HEK293 (cell line): ENCODE results near the gene SLC16A11.

Experiments used
- CTCF ChIP-seq: fragments of 450-650 bp; formaldehyde crosslinking; IDR thresholded peaks from 2 replicates; pipeline ENCODE4 v1.5.1; 2016; ENCODE audit warnings: missing biosample characterization, missing genetic modification characterization
- PBX3 ChIP-seq: sonication (generic); formaldehyde crosslinking; IDR thresholded peaks from 2 replicates; pipeline ENCODE4 v1.8.1; 2022; ENCODE audit warnings: mild to moderate bottlenecking, moderate library complexity, missing genetic modification reagents
- PRDM10 ChIP-seq: fragments of 450-650 bp; formaldehyde crosslinking; IDR thresholded peaks from 2 replicates; pipeline ENCODE4 v1.5.1; 2016; ENCODE audit warnings: missing biosample characterization, missing genetic modification characterization
- ZNF174 ChIP-seq: fragments of 450-650 bp; formaldehyde crosslinking; IDR thresholded peaks from 2 replicates; pipeline ENCODE4 v1.5.0; 2017; ENCODE audit warnings: missing biosample characterization, mild to moderate bottlenecking, missing genetic modification characterization
- ZNF292 ChIP-seq: fragments of 450-650 bp; formaldehyde crosslinking; IDR thresholded peaks from 2 replicates; pipeline ENCODE4 v1.5.1; 2016; ENCODE audit warnings: low read depth, missing biosample characterization, missing genetic modification characterization, borderline replicate concordance
- ZNF488 ChIP-seq: fragments of 450-650 bp; formaldehyde crosslinking; IDR thresholded peaks from 2 replicates; pipeline ENCODE4 v1.5.1; 2016; ENCODE audit warnings: missing biosample characterization, missing genetic modification characterization
- TF ChIP-seq, protein P1 (sequence below): fragments of 450-650 bp; formaldehyde crosslinking; IDR thresholded peaks from 2 replicates; pipeline ENCODE4 v1.5.1; 2016; ENCODE audit warnings: missing biosample characterization, missing genetic modification characterization
- TF ChIP-seq, protein P2 (sequence below): fragments of 450-650 bp; formaldehyde crosslinking; IDR thresholded peaks from 2 replicates; pipeline ENCODE4 v1.5.1; 2017; ENCODE audit warnings: missing biosample characterization, missing genetic modification characterization

DNA sequence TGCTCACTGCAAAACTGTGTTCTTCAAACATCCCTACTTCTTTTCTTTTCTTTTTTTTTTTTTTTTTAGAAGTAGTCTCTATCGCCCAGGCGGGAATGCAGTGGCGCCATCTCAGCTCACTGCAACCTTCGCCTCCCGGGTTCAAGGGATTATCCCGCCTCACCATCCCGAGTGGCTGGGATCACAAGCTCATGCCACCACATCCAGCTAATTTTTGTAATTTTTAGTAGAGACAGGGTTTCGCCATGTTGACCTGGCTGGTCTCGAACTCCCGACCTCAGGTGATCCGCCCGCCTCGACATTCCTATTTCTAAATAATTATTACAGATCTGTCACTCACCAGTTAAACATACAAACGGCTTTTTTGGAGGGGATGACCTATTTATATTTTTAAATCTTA lies 32.5 kb downstream of the SLC16A11 start:
- TF ChIP-seq ZNF488 = no peak
- no peak for TF ChIP-seq CTCF
- no peak for TF ChIP-seq PBX3
- TF ChIP-seq, protein P1, sequence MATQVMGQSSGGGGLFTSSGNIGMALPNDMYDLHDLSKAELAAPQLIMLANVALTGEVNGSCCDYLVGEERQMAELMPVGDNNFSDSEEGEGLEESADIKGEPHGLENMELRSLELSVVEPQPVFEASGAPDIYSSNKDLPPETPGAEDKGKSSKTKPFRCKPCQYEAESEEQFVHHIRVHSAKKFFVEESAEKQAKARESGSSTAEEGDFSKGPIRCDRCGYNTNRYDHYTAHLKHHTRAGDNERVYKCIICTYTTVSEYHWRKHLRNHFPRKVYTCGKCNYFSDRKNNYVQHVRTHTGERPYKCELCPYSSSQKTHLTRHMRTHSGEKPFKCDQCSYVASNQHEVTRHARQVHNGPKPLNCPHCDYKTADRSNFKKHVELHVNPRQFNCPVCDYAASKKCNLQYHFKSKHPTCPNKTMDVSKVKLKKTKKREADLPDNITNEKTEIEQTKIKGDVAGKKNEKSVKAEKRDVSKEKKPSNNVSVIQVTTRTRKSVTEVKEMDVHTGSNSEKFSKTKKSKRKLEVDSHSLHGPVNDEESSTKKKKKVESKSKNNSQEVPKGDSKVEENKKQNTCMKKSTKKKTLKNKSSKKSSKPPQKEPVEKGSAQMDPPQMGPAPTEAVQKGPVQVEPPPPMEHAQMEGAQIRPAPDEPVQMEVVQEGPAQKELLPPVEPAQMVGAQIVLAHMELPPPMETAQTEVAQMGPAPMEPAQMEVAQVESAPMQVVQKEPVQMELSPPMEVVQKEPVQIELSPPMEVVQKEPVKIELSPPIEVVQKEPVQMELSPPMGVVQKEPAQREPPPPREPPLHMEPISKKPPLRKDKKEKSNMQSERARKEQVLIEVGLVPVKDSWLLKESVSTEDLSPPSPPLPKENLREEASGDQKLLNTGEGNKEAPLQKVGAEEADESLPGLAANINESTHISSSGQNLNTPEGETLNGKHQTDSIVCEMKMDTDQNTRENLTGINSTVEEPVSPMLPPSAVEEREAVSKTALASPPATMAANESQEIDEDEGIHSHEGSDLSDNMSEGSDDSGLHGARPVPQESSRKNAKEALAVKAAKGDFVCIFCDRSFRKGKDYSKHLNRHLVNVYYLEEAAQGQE (tag by site-specific recombination) = no peak
- no peak for TF ChIP-seq ZNF292 (tag by site-specific recombination)
- no peak for TF ChIP-seq ZNF174
- TF ChIP-seq PRDM10 (tag by site-specific recombination) = no peak
- TF ChIP-seq, protein P2, sequence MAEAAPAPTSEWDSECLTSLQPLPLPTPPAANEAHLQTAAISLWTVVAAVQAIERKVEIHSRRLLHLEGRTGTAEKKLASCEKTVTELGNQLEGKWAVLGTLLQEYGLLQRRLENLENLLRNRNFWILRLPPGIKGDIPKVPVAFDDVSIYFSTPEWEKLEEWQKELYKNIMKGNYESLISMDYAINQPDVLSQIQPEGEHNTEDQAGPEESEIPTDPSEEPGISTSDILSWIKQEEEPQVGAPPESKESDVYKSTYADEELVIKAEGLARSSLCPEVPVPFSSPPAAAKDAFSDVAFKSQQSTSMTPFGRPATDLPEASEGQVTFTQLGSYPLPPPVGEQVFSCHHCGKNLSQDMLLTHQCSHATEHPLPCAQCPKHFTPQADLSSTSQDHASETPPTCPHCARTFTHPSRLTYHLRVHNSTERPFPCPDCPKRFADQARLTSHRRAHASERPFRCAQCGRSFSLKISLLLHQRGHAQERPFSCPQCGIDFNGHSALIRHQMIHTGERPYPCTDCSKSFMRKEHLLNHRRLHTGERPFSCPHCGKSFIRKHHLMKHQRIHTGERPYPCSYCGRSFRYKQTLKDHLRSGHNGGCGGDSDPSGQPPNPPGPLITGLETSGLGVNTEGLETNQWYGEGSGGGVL (tag by site-specific recombination) = no peak
